SU-DHL-6 (cell line): Measurements from ENCODE around the gene PYY.

ENCODE experiments used
- CTCF ChIP-seq: fragments of 200-600 bp; sonication (generic); IDR thresholded peaks from one replicate; pipeline ENCODE4 v1.5.1; 2017; ENCODE audit warnings: antibody characterized with exemption, mild to moderate bottlenecking, low read length, moderate library complexity; ENCODE audit not compliant: insufficient read depth, poor library complexity, severe bottlenecking
- EZH2phosphoT487 ChIP-seq: fragments of 200-600 bp; sonication (generic), shearing (Covaris generic); conservative IDR thresholded peaks from 2 replicates; pipeline ENCODE4 v1.6.1; 2018; ENCODE audit warnings: mild to moderate bottlenecking, antibody characterized with exemption, low read length, moderate library complexity, mixed read lengths

- TF ChIP-seq CTCF (no peak), EZH2phosphoT487 (no peak)
These were observed 26.5 kb downstream of the PYY start for GRCh38 chr17:43927060-43927864.
